Measurements from ENCODE around the gene MIB2.

DNA sequence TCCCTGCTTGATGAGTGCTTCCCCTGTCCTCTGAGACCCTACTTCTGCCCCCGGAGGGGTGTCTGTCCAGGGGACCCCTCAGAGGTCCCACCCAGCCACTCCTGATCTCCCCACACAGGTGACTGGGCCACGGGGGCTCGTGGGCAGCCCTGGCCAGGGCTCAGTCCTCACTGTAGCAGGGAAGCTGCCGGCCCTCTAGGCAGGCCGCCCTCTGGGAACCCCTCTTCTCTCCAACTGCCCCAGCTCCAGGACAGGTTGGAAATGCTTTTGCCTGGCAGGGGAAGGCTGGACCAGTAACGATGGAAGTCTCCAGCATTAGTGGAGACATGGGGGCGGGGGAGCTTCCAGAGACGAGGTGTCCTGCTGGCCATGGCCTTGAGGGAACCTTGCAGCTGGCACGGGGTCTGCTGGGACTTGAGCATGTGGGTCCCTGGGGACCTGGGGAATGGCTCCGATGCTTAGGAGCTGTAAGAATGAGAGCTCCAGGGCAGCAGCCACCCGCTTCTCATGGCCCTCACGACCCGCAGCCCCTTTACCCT, 12.3 kb upstream of the MIB2 start:
- no peak for TF ChIP-seq POLR2A (IDR thresholded peaks at IDR 0.05)
- TF ChIP-seq, protein P1, sequence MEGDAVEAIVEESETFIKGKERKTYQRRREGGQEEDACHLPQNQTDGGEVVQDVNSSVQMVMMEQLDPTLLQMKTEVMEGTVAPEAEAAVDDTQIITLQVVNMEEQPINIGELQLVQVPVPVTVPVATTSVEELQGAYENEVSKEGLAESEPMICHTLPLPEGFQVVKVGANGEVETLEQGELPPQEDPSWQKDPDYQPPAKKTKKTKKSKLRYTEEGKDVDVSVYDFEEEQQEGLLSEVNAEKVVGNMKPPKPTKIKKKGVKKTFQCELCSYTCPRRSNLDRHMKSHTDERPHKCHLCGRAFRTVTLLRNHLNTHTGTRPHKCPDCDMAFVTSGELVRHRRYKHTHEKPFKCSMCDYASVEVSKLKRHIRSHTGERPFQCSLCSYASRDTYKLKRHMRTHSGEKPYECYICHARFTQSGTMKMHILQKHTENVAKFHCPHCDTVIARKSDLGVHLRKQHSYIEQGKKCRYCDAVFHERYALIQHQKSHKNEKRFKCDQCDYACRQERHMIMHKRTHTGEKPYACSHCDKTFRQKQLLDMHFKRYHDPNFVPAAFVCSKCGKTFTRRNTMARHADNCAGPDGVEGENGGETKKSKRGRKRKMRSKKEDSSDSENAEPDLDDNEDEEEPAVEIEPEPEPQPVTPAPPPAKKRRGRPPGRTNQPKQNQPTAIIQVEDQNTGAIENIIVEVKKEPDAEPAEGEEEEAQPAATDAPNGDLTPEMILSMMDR (IDR thresholded peaks at IDR 0.05): no peak

Data from esophagus squamous epithelium (tissue), 4 donors.